GM19438 (cell line): Measurements from ENCODE around the gene IFT122.

Source experiments
- ATAC-seq: cut with Tn5 transposase; IDR thresholded peaks from one replicate; pipeline ENCODE4 v1.9.1; 2021; ENCODE audit warnings: low read depth; ENCODE audit not compliant: unreplicated experiment

Gene IFT122

DNA sequence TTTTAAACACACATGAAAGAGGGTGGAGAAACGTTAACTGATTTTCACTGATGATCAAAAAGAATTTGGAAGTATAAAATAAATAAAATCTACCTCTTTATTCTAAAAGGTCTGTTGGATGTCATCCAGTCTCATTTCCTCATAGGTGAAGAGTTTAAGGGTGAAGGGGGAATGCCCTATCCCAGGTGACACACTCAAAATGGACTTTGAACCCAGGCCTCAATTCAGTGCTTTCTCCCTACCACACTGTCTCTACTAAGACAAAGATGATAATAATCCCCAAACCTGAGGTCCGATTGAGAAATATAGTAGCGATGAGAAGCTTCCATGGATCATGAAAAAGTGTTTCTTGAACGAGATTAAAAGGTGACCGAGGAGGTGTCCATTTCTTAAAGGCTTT is 6.5 kb upstream of the IFT122 start:
- ATAC-seq, result no peak

DNA sequence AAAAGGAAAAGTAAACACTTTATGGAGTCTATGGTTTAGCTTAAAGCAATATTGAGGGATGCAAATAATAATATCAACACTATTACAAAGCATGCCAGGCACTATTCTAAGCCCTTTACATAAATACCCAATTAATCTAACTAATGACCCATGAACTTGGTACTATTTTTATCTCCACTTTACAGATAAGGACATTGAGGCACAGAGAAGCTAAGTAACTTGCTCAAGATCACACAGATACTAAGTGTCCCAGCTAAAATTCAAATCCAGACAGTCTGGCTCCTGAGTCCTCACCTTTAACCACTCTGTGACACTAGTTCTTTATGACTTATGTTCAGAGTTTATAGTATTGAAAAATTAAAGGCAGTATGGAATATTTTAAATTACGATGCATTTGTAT is 5.9 kb upstream of the IFT122 start:
- no peak for ATAC-seq

DNA sequence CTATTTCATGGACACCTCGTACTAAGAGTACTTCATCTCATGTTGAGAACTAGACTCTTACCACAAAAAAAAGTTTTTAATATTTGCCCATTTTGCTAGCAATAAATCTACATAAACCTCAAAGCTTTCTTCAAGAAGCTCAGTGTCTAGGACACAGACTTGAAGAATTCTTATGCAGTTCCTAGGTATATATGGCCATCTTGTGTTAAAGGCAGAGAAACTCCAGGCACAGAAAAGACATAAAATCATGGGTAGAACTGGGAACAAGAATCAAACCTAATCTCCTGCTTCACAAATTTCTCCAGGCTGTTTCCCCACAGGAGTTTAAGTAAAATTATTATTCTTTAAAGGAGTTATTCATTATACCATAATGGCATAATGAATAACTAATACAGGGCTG is 4.7 kb upstream of the IFT122 start:
- no peak for ATAC-seq

DNA sequence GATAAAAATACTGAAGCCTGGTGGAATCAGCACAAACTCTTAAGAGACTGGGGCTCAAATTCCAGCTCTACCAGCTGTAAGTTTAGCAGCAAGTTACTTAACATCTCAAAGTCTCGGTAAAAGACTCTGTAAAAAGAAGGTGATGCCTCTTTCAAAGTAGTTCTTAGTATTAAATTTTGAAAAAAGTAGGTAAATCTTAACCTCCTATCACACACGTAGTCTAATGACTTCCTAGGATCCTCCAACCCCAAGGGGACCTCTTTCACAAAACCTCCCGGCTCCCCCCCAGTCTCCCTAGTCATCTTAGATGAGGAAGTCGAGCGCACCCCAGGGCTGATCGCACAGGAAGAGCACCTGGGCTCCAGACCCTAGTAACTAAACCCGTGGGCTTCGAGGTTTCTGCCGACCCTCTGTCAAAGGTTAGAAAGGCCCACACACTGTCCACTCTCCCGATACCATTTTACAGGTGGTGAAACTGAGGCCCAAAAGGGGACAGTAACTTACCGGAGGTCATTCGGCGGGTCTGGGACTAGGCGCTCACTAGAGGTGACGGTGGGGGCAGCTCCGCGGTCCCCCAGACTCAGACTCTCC is 703 bp upstream of the IFT122 start:
- ATAC-seq, result peak; percentile 27

DNA sequence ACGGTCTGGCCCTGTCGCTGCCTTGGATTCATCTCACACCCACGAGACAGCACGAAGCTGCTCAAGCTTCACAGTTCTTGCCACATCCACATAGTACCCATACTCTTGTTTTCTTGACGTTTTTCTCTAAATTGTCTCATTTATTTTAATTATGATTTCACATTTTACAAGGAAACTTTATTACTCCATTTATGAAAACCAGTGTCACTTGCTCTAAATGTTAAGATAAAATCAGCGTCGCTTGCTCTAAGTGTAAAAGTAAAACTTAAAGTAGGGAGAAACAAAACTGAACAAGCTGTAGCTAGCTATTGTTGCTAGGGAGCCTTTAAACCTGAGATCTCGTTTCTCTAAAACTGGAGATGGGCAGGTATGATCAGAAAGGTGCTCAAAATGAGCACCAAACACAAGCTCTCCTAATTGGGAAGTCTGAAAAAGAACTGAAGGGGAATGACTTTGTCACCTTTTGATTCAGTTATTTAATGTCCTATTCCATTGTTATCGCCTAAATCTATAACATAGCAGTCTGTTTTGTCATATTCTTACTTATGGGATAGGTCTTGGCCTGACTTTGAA is 680 bp downstream of the IFT122 start:
- ATAC-seq, result no peak

DNA sequence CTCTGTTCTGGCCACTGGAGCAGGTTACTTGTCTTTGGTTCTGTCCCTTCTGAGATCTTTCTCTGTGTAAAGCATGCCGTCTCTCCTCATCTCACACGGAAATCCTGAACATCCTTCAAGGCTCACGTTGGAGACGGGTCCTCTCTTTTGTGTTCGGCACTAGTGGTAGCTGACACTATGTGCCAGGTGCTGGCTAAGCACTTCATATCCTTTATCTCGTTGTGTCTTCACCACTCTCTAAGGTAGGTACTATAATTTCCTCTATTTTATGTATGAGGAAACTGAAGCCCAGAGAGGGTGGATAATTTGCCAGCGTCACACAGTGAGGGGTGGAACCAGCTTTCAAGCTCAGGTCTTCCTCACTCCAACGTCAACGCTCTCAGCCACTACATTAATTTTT is 1.2 kb downstream of the IFT122 start:
- ATAC-seq, result no peak

DNA sequence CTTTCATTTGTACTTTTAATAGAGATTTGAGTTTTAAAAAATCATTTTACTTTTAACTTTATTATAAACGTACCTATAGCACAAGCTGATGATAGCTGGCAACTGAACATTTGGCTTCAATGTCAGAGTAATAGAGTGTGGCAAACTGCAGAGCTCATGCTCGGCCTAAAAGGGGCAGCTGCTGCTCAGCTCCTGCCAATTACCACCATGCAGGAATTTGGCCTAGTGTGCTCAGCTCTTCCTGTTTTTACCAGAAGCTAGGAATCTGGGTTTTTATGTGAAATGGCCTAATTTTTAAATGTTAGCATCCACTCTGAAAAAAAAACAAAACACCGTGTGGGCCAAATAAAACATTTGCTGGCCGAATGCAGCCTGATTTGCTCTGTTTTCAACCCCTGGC is 1.8 kb downstream of the IFT122 start:
- no peak for ATAC-seq

DNA sequence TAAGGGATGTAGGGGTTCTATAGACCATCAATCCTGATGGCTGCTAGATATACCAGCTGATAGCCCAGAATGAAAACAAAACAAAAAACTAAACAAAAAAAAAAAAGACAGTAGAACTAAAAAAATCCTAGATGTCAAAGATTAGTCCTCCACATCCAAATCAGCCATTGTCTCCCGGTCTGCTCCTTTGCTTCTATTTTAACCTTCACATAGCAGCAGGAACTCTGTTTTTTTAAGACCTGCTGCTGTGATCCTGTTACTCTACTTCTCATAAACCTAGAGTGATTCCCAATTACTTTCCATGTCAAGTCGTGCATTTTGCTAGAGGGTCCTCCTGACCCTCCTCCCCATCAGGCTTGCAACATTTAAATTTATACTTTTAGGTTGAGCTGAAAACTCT is 2.5 kb downstream of the IFT122 start:
- ATAC-seq, result no peak

DNA sequence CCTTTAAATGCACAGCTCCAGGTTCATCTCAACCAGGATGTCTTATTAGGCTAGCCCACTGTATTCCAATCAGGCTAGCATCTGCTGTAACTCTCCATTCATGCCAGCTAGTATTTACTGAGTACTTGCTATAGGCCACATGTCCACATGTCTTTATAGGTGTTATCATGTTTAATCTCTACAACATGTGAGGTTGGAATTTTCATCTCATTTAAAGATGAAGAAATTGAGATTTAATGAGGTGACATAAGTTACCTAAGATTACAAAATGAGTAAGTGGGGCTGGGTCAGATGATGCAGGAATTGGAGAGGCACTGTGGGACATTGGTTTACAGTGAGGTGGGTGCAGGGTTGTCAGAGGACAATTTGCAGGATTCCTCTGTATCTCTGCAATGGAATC is 2.9 kb downstream of the IFT122 start:
- ATAC-seq, result no peak

DNA sequence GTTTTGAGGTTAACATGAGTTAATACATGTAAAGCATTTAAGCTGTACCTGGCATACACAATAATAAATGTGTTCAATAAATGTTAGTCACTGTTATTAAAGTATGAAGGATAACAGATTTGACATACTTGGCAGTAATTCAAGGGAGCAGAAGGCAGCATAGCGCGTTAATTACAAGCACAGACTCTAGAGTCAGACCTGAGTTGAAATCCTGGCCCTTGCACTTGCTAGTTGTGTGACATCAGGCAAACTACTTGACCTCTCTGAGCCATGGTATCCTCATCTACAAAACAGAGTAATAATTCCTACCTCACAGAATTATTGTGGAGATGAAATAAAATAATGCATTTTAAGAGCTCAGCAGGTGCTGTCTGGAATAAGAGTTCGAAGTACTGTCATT is 5.4 kb downstream of the IFT122 start:
- no peak for ATAC-seq

DNA sequence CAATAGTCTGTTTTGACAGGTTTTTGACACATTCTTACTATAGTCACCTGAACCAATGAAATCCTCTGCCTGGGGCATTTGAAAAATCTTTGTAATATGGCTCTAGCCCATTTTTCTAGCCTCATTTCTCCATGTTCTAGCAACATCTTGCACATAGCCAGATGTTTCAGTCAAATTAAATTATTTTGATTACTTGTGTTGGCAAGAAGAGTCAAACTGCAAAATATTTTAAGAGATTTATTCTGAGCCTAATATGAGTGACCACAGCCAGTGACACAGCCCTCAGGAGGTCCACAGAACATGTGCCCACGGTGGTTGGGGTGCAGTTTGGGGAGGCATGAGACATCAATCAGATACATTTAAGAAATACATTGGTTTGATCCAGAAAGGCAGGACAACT is 6.9 kb downstream of the IFT122 start:
- ATAC-seq, result no peak

DNA sequence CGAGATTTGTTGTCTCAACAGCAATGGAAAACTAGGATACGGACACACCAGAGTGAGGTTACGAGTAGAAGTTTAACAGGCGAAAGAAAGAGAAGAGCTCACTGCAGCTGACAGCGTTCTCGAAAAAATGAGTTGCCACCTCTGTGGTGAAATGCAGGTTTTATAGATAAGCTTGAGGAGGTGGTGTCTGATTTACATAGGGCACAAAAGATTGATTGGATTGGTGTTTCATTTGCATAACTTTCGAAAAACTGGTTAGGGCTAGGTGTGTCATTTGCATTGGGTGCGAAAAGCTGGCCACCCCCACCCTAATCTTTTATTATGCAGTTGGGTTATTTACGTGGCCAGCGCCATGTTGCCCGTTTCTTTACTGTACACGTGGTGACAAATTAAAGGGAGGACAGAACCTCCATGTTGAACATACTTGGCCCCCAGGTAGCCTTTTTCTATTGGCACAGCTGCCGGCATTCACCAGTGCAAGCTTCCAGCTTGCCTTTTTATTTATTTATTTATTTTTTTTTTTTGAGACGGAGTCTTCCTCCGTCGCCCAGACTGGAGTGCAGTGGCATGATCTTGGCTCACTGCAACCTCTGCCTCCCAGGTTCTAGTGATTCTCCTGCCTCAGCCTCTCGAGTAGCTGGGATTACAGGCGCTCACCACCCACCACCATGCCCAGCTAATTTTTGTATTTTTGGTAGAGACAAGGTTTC is 8.3 kb downstream of the IFT122 start:
- no peak for ATAC-seq

DNA sequence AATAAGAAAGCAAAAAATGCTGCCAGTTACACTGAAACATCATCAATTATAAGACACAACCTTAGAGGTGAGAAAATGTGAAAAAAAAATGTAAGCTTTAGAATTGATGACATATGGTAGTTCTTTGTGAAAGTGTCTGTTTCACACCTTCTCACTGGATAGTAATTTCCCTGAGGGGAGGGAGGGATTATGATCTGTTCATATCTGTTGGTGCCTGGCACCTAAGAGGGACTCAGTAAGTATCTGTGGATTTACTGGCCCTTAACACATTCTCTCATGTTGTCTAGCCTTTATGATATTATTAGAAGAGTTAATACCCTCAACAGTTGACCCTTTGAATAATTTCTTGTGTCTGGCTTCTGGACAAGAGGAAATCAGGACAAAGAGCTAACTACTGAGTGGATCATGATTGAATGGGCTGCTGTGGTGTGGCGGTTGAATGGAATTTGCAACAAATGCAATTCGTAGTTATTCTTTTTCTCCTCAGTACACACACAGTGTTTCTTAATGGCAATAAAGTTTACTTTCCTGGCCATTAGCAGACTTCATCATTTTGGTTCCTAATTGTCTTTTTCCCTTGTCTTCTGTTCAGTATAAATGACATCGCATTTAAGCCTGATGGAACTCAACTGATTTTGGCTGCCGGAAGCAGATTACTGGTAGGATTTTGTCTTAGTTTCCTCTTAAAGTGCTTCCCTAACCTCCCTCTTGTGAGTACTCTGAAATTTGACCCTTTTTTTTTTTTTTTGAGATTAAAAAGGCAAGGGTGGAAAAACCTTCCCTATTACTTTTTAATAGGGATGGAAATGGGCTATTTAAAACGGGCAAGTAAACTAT is 9.5 kb downstream of the IFT122 start:
- no peak for ATAC-seq

DNA sequence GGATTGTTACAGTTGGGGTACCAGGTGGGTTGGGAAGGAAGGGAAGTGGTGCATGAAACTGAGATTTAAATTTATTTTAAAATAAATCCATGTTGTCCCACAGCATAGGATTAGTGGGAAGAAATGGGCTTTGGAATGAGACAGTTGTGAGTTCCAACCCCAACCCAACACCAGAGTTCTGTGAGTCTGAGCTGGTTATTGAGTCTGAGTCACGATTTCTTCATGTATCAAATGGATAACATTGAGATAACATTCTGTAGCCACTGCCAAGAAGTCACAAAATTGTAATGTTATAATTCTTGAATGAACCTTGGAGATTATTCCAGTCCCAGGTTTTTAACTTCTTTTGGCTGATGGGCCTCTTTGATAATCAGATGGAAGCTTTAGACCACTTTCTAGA is 13.7 kb downstream of the IFT122 start:
- ATAC-seq, result no peak

DNA sequence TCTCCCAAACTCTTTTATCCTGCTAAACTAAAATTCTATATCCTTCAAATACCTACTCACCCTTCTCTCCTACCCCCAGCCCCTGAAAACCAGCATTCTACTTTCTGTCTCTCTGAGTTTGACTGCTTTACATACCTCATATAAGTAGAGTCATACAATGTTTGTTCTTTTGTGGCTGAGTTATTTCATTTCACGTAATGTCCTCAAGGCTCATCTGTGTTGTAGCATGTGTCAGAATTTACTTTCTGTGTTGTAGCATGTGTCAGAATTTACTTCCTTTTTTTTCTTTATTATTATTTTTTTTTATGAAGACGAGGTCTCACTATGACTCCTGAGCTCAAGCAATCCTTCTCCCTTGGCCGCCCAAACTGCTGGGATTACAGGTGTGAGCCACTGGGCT is 20.1 kb downstream of the IFT122 start:
- no peak for ATAC-seq

DNA sequence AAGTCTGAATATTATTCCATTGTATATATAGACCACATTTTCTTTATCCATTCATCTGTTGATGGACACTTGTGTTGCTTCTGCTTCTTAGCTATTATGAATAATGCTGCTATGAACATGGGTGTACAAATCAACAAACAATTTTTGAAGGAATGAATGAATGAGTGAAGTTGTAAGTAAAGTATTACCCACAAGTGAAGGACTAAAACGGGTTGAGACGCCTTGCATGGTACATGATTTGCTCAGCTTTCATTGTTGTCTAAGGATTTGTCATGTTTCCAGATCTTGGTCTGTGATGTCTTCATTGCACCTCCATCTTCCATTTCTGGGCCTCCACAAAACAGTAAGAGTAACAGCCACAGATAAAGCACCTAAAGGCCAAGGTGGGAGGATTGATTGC is 20.5 kb downstream of the IFT122 start:
- ATAC-seq, result no peak

DNA sequence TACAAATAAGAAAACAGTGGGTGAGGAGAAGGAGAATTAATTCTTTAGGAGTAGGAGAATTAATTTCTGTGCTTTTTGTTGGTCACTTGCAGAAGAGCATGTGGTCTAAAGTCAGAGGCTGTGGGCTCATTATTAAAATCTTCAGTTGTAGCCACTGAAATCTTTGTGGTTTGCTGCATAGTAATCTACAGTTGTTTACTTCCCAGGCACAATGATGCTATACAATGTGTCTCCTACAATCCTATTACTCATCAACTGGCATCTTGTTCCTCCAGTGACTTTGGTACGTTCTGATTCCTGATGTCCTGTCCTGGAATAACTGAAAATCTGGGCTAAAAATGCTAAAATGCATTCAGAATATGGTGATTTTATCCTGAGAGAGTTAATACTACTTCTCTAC is 21.0 kb downstream of the IFT122 start:
- ATAC-seq, result no peak

DNA sequence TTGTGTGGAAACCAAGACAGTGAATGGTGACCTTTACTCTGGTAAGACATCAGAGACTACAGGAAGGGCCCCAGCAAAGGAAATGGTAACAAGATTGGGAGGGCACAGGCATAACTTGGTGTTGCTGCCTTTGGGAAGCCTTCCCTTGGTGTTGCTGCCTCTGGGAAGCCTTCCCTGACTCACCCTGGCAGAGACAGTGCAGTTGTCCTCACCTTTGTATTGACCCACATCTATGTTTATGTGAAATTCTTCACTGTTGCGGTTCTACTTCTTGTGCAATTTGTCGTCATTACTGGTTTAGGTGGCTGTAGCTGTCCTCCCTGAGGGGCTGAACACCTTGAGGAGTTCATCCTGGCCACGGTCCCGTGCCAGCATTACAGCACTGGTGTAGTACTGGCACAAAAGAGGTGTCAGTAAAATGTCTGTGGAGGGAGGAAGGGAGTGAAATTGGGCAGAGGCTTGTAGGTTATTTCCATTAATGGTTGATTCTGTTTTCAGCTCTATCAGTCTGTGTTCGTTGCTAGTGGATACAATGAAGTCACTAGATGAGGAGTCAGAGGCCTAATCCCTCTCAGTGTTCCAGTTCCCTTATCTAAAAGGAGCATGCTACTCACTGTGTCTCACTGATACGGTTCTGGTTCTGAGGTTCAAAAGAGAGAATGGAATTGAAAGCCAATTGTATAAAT is 21.6 kb downstream of the IFT122 start:
- no peak for ATAC-seq

DNA sequence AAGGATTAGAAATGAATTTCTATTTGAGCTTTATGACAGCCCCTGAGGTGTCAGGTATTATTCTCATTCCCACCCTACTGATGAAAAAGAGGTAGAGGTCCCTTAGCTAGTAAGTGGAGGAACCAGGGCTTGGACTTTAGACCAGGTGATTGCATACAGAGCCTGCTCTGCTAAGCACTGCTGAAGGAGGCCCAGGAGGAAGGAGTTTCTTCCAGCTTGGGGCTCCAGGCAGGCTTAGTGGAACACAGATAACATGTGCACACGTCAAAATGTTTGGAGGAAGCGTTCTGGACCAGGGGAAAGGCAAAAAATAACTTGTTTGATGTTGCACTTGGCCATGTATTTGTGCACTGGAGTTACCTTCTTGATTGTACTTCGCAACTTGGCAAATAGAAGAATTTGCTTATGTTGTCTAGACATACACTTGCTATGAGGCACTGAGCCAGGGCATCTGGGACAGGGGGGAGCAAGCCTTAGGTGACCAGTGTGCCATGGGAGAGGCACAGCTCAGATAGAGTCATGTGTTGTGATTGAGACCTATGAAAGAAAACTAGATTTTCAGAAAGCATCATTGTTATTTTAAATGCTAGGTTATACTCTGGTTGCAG is 22.4 kb downstream of the IFT122 start:
- ATAC-seq, result no peak

DNA sequence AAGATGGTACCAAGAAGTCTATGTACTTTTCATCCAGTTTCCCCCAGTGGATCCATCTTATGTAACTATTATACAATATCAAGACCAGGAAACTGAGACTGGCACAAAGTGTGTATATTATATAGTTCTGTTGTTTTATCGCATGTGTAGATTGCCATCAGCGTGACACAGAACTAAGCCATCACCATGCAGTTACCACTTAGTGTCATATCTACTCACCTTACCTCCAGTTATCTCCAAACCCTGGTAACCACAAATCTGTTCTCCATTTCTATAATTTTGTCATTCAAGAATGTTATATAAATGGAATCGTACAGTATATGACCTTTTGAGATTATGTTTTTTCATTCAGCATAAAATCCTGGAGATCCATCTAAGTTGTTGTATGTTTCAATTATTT is 23.1 kb downstream of the IFT122 start:
- ATAC-seq, result no peak

DNA sequence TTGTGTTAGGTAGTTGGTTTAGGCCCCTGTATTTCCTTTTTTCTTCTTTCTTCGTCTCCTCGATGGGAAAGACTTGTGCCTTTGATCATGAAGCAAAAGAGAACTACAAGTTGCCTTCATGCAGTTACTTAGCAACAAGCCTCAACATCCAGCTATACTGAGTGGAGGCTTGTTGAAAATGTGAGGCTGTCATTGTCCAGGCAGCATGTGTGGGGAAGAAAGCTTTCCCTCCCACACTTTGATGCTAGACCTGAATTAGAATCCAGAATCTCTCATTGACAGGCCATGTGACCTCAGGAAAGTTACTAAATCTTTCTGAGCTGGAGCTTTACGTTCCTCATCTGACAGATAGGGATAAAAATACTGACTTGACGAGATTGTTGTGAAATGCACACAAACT is 23.7 kb downstream of the IFT122 start:
- ATAC-seq, result no peak
